HG02970 (cell line): Measurements from ENCODE around the gene UGT1A8.
"Not testable (repeated sequence)": the region's sequence is repeated elsewhere in the genome, so short reads cannot be mapped to it uniquely, and the experiment has no call there.

ENCODE experiments used
- ATAC-seq: cut with Tn5 transposase; IDR thresholded peaks from one replicate; pipeline ENCODE4 v1.9.1; 2021; ENCODE audit warnings: mild to moderate bottlenecking, moderate library complexity, moderate number of reproducible peaks; ENCODE audit not compliant: unreplicated experiment, low FRiP score

Gene UGT1A8

GRCh38 chr2:233617476-233617875 lies at the start of gene UGT1A8:
Gene UGT1A8, plus strand, starts transcription at chr2:233617633. Its CDS starts 75 bp downstream, at chr2:233617708.
- ATAC-seq: not testable (repeated sequence)

GRCh38 chr2:233571001-233571400 lies 46.4 kb upstream of the UGT1A8 start:
- no peak for ATAC-seq

GRCh38 chr2:233571462-233571861 lies 46.0 kb upstream of the UGT1A8 start:
- ATAC-seq: no peak

- ATAC-seq: no peak
Measured at GRCh38 chr2:233572468-233572867, 45.0 kb upstream of the UGT1A8 start.

- not testable (repeated sequence) for ATAC-seq
Measured at GRCh38 chr2:233577341-233577740, 40.1 kb upstream of the UGT1A8 start.

GRCh38 chr2:233583217-233583965 lies 34.0 kb upstream of the UGT1A8 start:
- not testable (repeated sequence) for ATAC-seq

- ATAC-seq: no peak
Measured at GRCh38 chr2:233584210-233584609, 33.2 kb upstream of the UGT1A8 start.

- no peak for ATAC-seq
Measured at GRCh38 chr2:233588400-233588799, 29.0 kb upstream of the UGT1A8 start.

GRCh38 chr2:233592706-233593105 lies 24.7 kb upstream of the UGT1A8 start:
- not testable (repeated sequence) for ATAC-seq

- no peak for ATAC-seq
Measured at GRCh38 chr2:233593201-233593600, 24.2 kb upstream of the UGT1A8 start.

- ATAC-seq: no peak
Measured at GRCh38 chr2:233597522-233597921, 19.9 kb upstream of the UGT1A8 start.

GRCh38 chr2:233598952-233599351 lies 18.5 kb upstream of the UGT1A8 start:
- ATAC-seq: no peak

- ATAC-seq: no peak
Measured at GRCh38 chr2:233600386-233600785, 17.0 kb upstream of the UGT1A8 start.

- no peak for ATAC-seq
Measured at GRCh38 chr2:233602076-233602475, 15.4 kb upstream of the UGT1A8 start.

- ATAC-seq: no peak
Measured at GRCh38 chr2:233603520-233603919, 13.9 kb upstream of the UGT1A8 start.

GRCh38 chr2:233604826-233605225 lies 12.6 kb upstream of the UGT1A8 start:
- ATAC-seq: no peak

GRCh38 chr2:233605680-233606079 lies 11.8 kb upstream of the UGT1A8 start:
- no peak for ATAC-seq

GRCh38 chr2:233611284-233611683 lies 6.1 kb upstream of the UGT1A8 start:
- no peak for ATAC-seq

- ATAC-seq: no peak
Measured at GRCh38 chr2:233620204-233620603, 2.8 kb downstream of the UGT1A8 start.

- not testable (repeated sequence) for ATAC-seq
Measured at GRCh38 chr2:233621863-233622262, 4.4 kb downstream of the UGT1A8 start.

GRCh38 chr2:233627331-233628025 lies 10.0 kb downstream of the UGT1A8 start:
- no peak for ATAC-seq

- not testable (repeated sequence) for ATAC-seq
Measured at GRCh38 chr2:233636306-233636705, 18.9 kb downstream of the UGT1A8 start, which contains the start of gene UGT1A10. Gene UGT1A10, plus strand, starts transcription at chr2:233636448. Its CDS starts 75 bp downstream, at chr2:233636523.
